GM19351 (cell line): ENCODE results near the gene AP1S1.
"Not testable (repeated sequence)": the region's sequence is repeated elsewhere in the genome, so short reads cannot be mapped to it uniquely, and the experiment has no call there.

Source experiments
- ATAC-seq: cut with Tn5 transposase; IDR thresholded peaks from one replicate; pipeline ENCODE4 v1.9.1; 2021; ENCODE audit warnings: mild to moderate bottlenecking, moderate library complexity; ENCODE audit not compliant: unreplicated experiment

AP1S1 gene

DNA sequence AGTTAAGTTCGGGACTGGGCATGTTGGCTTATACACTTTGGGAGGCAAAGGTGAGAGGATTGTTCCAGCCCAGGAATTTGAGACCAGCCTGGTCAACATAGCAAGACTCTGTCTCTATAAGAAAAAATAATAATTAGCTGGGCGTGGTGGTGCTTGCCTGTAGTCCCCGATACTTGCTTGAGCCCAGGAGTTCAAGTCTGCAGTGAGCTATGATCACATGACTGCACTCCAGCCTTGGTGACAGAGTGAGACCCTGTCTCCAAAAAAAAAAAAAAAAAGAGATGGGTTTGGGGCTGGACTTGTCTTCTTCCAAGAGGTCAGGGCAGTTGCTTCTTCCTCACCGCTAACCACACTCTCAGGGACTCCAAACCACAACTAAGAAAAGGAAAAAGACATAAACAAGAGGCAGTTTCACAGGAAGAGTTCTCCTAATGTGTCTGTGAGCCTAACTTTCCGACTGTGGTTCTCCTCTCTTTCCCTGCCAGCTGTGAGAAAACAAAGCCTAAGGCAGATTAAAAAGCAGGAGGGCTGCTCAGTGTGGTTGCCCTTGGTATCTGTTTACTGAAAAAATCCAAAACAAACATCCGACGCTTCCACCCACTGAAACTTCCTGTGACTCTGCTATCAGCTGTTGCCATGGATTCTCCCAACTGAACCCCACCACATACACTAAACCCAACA, 29.8 kb upstream of the AP1S1 start:
- no peak for ATAC-seq

DNA sequence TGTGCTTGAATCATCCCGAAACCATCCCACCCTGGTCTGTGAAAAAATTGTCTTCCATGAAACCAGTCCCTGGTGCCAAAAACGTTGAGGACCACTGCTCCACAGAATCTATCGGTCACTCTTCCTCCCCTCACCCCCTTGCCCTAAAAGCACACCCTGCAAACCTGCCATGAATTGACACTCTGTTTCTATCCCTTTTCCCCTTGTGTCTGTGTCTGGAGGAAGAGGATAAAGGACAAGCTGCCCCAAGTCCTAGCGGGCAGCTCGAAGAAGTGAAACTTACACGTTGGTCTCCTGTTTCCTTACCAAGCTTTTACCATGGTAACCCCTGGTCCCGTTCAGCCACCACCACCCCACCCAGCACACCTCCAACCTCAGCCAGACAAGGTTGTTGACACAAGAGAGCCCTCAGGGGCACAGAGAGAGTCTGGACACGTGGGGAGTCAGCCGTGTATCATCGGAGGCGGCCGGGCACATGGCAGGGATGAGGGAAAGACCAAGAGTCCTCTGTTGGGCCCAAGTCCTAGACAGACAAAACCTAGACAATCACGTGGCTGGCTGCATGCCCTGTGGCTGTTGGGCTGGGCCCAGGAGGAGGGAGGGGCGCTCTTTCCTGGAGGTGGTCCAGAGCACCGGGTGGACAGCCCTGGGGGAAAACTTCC, 28.2 kb upstream of the AP1S1 start:
- ATAC-seq: peak; percentile 72

DNA sequence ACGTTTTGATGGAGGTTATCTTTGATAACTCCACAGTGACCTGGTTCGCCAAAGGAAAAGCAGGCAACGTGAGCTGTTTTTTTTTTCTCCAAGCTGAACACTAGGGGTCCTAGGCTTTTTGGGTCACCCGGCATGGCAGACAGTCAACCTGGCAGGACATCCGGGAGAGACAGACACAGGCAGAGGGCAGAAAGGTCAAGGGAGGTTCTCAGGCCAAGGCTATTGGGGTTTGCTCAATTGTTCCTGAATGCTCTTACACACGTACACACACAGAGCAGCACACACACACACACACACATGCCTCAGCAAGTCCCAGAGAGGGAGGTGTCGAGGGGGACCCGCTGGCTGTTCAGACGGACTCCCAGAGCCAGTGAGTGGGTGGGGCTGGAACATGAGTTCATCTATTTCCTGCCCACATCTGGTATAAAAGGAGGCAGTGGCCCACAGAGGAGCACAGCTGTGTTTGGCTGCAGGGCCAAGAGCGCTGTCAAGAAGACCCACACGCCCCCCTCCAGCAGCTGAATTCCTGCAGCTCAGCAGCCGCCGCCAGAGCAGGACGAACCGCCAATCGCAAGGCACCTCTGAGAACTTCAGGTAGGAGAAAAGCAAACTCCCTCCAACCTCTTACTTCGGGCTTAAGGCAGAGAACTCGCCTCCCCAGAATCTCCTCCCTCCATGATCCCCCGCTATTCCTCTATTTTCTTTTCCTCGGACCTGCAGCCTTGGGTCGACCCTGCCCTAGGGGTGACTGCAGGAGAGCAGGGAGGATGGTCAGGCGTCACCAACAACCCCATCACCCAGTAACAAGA, 27.4 kb upstream of the AP1S1 start, which contains the start of gene SERPINE1:
TSS of gene SERPINE1 (plus strand) at position 454 of the 809 bp plus-strand sequence. CDS start 1,290 bp downstream, outside the sequence.
- peak; percentile 60 for ATAC-seq

DNA sequence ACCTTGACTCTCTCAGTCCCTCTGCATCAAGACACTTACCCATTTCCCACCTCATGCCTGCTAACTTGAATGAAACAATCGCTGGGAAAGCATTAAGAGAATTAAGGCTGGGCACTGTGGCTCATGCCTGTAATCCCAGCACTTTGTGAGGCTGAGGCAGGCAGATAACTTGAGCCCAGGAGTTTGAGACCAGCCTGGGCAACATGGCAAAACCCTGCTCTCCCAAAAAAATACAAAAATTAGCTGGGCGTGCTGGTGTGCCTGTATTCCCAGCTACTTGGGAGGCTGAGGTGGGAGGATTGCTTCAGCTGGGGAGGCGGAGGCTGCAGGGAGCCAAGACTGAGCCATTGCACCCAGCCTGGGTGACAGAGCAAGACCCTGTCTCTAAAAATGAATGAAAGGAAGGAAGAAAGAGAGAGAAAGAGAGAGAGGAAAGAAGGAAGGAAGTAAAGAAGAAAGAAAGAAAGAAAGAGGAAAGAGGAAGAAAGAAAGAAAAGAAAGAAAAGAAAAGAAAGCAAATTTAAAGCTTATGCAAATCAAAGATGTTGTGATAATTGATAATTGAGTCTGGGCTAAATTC, 26.7 kb upstream of the AP1S1 start:
- ATAC-seq: no peak

DNA sequence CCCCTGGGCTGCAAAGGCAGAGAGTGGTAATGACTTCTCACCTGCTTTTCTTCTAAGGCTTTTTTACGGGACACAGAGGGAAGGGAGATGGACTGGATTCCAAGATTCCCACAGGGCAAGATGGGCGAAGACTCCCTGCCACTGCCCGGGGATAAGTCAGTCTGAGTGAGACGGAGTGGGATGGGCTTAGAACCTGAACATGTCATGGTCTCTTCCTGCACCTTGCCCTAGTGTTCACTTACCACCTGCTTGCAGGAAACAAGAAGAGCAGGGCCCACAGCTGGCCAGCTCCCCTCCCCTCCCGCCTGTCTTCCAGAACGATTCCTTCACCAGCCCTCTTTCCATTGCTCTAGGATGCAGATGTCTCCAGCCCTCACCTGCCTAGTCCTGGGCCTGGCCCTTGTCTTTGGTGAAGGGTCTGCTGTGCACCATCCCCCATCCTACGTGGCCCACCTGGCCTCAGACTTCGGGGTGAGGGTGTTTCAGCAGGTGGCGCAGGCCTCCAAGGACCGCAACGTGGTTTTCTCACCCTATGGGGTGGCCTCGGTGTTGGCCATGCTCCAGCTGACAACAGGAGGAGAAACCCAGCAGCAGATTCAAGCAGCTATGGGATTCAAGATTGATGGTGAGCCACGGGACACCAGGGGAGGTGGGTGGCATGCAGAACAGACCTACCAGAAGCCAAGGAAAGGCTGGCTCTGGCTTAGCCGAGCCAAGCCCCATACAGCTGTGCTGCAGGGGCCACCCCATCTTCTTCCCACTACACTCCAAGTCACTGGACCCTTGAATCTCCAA, 26.0 kb upstream of the AP1S1 start:
- no peak for ATAC-seq

DNA sequence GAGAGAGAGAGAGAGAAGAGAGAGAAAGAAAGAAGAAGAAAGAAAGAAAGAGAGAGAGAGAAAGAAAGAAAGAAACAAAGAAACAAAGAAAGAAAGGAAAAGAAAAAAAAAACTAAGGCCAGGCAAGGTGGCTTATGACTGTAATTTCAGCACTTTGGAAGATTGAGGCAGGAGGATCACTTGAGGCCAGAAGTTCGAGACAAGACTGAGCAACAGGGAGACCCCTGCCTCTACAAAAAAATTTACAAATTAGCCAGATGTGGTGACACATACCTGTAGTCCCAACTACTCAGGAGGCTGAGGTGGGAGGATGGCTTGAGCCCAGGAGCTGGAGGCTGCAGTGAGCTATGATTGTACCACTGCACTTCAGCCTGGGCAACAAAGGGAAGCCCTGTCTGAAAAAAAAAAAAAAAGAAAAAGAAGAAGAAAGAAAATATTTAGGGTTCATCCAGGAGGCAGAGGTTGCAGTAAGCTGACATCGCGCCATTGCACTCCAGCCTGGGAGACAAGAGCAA, 24.6 kb upstream of the AP1S1 start:
- ATAC-seq: no peak

DNA sequence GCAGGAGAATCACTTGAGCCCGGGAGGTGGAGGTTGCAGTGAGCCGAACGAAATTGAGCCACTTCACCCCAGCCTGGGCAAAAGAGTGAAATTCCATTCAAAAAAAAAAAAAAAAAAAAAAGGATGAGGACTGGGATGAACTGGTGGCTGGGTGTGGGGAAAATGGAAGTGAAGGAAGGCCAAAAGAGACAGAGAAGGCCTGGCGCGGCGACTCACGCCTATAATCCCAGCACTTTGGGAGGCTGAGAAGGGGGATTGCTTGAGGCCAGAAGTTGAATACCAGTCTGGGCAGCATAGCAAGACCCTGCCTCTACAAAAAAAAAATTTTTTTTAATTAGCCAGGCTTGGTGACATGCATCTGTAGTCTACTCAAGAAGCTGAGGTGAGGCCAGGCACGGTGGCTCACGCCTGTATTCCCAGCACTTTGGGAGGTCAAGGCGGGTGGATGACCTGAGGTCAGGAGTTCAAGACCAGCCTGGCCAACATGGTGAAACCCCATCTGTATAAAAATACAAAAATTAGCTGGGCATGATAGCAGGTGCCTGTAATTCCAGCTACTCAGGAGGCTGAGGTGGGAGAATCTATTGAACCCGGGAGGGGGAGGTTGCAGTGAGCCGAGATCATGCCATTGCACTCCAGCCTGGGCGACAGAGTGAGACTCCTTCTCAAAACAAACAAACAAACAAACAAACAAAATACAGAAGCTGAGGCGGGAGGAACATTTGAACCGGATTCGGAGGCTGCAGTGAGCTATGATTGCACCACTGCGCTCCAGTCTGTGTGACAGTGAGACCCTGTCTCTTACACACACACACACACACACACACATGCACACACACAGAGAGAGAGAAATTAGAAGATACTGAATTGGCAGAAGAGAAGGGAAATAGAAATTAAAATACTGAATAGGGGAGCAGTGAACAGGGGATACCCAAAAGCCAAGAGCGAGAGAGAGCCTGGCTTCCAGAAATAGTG, 21.4 kb upstream of the AP1S1 start:
- not testable (repeated sequence) for ATAC-seq

DNA sequence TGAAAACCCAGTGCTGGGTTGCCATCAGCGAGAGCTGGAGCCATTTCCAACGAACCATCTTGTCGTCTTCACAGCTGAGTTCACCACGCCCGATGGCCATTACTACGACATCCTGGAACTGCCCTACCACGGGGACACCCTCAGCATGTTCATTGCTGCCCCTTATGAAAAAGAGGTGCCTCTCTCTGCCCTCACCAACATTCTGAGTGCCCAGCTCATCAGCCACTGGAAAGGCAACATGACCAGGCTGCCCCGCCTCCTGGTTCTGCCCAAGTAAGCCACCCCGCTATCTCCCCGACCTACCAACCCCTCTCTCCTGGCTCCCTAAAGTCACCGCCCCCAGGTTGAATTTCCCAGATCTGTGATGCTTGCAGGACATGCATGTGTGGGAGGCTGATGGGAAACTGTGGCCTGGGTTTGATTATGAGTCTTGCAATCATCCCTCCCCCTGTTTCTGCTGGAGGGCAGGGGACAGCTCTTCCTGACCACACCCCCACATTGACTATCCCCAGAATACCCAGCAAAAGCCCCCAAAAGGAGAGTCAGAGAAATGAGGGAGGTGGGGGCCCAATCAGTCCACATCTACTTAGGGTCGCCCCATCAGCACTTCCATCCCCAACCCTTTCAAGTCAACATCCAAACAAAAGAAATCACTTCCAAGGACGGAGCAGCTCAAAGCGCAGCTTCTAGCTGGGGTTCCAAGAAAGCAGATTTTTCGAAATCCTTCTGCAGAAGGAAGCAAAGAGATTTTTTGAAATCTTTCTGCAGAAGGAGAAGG, 20.5 kb upstream of the AP1S1 start:
- no peak for ATAC-seq

DNA sequence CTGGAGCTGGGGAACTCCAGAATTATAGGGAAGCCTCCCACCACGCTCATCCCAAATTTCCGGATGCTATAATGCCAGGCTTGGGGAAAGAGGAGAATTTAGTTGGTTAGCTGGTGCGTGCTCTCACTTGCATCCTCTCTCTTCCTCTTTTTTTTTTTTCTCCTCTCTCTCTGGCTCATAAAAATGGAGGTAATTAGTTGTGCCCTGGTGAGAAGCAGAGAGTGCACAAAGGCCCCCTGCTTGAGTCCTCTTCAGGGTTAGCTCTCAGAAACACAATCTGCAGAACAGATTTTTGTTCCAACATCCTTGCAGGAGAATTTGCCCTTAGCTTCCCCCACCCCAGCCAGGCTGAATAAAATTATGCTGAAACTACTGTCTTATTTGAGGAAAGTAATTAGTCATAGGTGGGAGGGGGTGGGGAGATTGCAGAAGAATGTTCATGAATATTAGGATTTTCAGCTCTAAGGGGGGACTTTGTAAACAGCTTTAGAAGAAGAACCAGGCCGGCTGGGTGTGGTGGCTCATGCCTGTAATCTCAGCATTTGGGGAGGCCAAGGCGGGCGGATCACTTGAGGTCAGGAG, 19.8 kb upstream of the AP1S1 start:
- no peak for ATAC-seq

DNA sequence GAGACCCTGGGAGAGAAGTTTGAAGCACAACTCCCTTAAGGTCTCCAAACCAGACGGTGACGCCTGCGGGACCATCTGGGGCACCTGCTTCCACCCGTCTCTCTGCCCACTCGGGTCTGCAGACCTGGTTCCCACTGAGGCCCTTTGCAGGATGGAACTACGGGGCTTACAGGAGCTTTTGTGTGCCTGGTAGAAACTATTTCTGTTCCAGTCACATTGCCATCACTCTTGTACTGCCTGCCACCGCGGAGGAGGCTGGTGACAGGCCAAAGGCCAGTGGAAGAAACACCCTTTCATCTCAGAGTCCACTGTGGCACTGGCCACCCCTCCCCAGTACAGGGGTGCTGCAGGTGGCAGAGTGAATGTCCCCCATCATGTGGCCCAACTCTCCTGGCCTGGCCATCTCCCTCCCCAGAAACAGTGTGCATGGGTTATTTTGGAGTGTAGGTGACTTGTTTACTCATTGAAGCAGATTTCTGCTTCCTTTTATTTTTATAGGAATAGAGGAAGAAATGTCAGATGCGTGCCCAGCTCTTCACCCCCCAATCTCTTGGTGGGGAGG, 16.5 kb upstream of the AP1S1 start:
- no peak for ATAC-seq

DNA sequence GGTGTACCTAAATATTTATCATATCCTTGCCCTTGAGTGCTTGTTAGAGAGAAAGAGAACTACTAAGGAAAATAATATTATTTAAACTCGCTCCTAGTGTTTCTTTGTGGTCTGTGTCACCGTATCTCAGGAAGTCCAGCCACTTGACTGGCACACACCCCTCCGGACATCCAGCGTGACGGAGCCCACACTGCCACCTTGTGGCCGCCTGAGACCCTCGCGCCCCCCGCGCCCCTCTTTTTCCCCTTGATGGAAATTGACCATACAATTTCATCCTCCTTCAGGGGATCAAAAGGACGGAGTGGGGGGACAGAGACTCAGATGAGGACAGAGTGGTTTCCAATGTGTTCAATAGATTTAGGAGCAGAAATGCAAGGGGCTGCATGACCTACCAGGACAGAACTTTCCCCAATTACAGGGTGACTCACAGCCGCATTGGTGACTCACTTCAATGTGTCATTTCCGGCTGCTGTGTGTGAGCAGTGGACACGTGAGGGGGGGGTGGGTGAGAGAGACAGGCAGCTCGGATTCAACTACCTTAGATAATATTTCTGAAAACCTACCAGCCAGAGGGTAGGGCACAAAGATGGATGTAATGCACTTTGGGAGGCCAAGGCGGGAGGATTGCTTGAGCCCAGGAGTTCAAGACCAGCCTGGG, 15.9 kb upstream of the AP1S1 start:
- peak; percentile 75 for ATAC-seq

DNA sequence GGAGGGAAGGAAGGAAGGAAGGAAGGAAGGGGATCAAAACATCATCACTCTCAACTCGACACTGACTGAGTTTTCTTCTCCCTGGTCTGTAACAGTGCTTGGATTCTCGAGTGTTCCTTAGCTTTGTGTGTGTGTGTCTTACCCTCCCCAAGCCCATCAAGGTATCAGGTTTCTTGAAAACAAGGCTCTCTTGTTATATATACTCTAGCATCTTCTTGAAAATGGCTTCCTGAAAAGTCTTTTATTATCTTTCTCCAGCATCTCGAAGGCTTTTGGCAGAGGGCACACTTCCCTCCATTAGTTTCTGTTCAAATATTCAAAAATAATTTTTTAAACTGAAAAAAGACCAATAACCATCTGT, 14.0 kb upstream of the AP1S1 start:
- no peak for ATAC-seq

DNA sequence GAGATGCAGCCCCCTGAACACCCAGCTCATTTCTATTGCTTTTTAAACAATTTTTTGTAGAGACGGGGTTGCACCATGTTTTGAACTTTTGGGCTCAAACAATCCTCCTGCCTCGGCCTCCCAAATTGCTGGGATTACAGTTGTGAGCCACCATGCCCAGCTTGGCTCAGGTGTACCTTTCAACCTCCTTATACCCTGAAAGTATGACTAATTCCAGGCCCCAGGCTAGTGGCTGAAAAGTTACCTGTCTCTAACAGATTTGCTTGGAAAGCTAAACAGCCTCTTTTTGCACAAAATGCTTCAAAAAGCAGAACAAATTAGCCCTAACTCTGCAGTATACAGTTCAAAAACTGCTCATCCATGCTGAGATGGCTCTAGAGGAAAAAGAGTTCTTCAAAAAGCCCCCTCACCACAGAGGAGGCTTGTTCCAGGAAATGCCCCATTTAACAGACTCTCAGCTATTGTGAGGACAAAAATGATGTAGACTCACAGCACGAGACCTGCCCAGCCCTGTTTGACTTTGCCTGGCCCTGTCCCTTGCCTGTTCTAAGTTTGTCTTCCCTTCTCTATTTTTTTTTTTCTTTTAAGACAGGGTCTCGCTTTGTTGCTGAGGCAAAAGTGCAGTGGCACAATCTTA, 13.4 kb upstream of the AP1S1 start:
- no peak for ATAC-seq

DNA sequence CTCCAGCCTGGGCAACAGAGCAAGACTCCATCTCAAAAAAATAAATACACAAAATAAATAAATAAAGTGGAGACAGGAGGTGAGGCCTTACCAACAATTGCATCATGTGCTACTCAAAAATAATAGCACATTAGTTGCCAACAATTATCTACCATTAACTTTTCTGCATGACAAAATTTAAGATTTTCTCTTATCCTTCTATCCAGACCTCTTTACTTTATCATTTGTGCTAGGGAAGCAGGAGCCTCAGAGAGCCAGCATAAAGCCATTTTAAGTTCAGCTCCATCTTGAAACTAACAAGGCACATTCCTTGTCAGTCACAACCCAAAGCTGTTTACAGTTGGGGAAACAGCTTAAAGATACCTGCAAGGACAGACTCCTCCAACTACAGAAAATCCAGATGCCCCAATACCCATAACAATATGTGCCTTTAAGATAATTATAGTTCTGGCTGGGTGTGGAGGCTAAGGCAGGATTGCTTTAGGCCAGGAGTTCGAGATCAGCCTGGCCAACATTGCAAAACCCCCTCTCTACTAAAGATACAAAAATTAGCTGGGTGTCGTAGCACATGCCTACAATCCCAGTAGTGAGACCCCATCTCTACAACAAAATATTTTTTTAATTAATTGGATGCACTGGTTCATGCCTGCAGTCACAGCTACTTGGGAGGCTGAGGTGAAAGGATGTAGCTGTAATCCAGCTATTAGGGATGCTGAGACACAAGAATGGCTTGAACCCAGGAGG, 2.2 kb upstream of the AP1S1 start:
- no peak for ATAC-seq

DNA sequence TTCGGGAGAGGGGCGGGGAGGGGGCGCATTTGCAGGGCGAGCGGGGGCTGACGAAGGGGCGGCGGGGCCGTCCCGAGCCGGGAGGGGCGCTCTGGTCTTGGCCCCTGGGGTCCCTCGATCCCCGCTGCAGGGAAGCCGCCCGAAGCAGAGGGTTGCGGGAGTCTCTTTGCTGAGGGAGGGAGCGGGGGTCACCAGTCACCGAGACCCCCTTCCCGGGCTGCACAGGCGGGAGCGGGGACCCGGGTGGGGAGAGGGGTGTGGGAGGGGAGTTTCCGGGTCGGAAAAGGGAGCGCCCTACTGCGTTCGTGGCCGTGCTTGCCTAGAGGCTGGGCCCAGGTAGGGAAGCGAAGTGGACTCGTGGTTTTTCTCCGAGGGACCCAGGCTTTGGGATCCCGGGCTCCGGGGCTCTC, 422 bp downstream of the AP1S1 start:
- peak; percentile 33 for ATAC-seq

DNA sequence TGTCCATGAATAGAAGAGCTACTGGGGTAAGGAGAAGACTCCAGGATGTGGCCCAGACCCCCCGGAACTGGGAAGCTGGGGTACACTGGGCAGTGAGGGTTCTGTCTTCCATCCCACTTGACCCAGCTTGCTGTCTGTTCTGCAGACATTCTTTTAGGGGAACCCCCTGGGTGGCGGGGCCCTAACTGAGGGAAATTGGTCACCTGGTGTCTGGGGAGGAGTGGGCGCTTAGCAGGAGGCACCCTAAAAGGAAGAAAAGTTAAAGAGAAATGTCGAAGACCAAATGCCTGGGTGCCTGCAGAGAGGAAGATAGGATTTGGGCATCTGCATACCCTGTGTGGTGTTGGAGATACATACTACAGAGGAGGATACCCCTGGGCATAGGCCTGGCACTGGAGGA, 1.0 kb downstream of the AP1S1 start:
- ATAC-seq: no peak
